Gastroesophageal sphincter (tissue), 4 donors: ENCODE data around the gene CD1E. TPM values are rescaled to one million over a fixed set of nuclear protein-coding genes. Genes with fewer than 3 reads are reported as not detected.

Source experiments
- ATAC-seq: fragments of 150-250 bp; one replicate; pipeline ENCODE4 v1.9.1; 2016; ENCODE audit warnings: mild to moderate bottlenecking, moderate library complexity
- H3K27ac ChIP-seq, 4 donors: fragments of 200-600 bp; sonication (generic) in 3 of 4; 1 replicate in 3 of 4; 2 replicates in 1 of 4; pipeline ENCODE4 v1.5.1; 2016 to 2019
- H3K27me3 ChIP-seq: fragments of 200-600 bp; sonication (generic); one replicate; pipeline ENCODE4 v1.5.1; 2019
- H3K36me3 ChIP-seq, 2 donors: fragments of 200-600 bp; sonication (generic); one replicate each; pipeline ENCODE4 v1.5.1; 2019; ENCODE audit warnings: control low read depth in 1 of 2
- H3K4me1 ChIP-seq, 3 donors: fragments of 200-600 bp; sonication (generic); 1 replicate in 2 of 3; 2 replicates in 1 of 3; pipeline ENCODE4 v1.5.1; 2016 to 2019; ENCODE audit warnings: control low read depth in 2 of 3
- H3K4me3 ChIP-seq, 2 donors: fragments of 200-600 bp; sonication (generic); one replicate each; pipeline ENCODE4 v1.5.1; 2019; ENCODE audit warnings: mild to moderate bottlenecking in 1 of 2, moderate library complexity in 1 of 2
- H3K9me3 ChIP-seq, 3 donors: fragments of 200-600 bp; sonication (generic); one replicate each; pipeline ENCODE4 v1.5.1; 2017 to 2019; ENCODE audit warnings: control low read depth in 2 of 3
- EP300 ChIP-seq: sonication (generic); formaldehyde crosslinking; IDR thresholded peaks from one replicate; pipeline ENCODE4 v1.6.1; 2017; ENCODE audit warnings: antibody characterized with exemption, mild to moderate bottlenecking
- POLR2A ChIP-seq, 2 donors: fragments of 450-650 bp; IDR thresholded peaks; one replicate each; pipeline ENCODE4 v1.6.1; 2017; ENCODE audit warnings: antibody characterized with exemption in 2 of 2, mild to moderate bottlenecking in 2 of 2, moderate library complexity in 1 of 2
- POLR2AphosphoS5 ChIP-seq: sonication (generic); formaldehyde crosslinking; IDR thresholded peaks from one replicate; pipeline ENCODE4 v1.6.1; 2017; ENCODE audit warnings: antibody characterized with exemption
- WGBS, 2 donors: methylation state at CpG; one replicate each; pipeline ENCODE4 v1.1.5; 2018; ENCODE audit warnings: low coverage in 1 of 2; 5-methylcytosine and 5-hydroxymethylcytosine counted together
- total RNA-seq, 4 donors: library from RNA; depleted of rRNA; stranded (reverse); fragments of >200 nt; gene quantifications; one replicate each; pipeline ENCODE4 v1.1.0, GENCODE V29; 2016
- TF ChIP-seq, protein P1 (sequence below), 4 experiments: fragments of 200-600 bp in 2 of 4; fragments of 450-650 bp in 2 of 4; sonication (generic) in 1 of 4; IDR thresholded peaks; one replicate each; pipeline ENCODE4 v1.5.1; 2017 to 2019; ENCODE audit warnings: antibody characterized with exemption in 4 of 4, mild to moderate bottlenecking in 2 of 4, moderate library complexity in 2 of 4

Gene CD1E
- total RNA-seq: under 1 TPM in 1 of 4 donors, not detected in 3; 0.49 TPM

GRCh38 chr1:158353303-158354075 lies at the start of gene CD1E:
TSS of gene CD1E (plus strand) at chr1:158353894. CDS start at chr1:158353989, 95 bp downstream.
- H3K9me3 ChIP-seq: no peaks in the 10 kb centered on the region
- no peaks in the 10 kb centered on the region for H3K27me3 ChIP-seq
- TF ChIP-seq POLR2AphosphoS5 (no peak), POLR2A (IDR thresholded peaks at IDR 0.05) (no peak), EP300 (no peak)
- TF ChIP-seq, protein P1, sequence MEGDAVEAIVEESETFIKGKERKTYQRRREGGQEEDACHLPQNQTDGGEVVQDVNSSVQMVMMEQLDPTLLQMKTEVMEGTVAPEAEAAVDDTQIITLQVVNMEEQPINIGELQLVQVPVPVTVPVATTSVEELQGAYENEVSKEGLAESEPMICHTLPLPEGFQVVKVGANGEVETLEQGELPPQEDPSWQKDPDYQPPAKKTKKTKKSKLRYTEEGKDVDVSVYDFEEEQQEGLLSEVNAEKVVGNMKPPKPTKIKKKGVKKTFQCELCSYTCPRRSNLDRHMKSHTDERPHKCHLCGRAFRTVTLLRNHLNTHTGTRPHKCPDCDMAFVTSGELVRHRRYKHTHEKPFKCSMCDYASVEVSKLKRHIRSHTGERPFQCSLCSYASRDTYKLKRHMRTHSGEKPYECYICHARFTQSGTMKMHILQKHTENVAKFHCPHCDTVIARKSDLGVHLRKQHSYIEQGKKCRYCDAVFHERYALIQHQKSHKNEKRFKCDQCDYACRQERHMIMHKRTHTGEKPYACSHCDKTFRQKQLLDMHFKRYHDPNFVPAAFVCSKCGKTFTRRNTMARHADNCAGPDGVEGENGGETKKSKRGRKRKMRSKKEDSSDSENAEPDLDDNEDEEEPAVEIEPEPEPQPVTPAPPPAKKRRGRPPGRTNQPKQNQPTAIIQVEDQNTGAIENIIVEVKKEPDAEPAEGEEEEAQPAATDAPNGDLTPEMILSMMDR (IDR thresholded peaks at IDR 0.05): no peak
- H3K4me3 ChIP-seq: no peak within 1 kb of the TSS
- no peaks in the 10 kb centered on the region for H3K4me1 ChIP-seq
- WGBS, 2 donors: 36 to 46% methylated on average over 6 of the region's 6 CpGs
- no peak for ATAC-seq
- H3K27ac ChIP-seq: no peak within 1 kb of the TSS
- no peaks in the 10 kb centered on the region for H3K36me3 ChIP-seq

DNA sequence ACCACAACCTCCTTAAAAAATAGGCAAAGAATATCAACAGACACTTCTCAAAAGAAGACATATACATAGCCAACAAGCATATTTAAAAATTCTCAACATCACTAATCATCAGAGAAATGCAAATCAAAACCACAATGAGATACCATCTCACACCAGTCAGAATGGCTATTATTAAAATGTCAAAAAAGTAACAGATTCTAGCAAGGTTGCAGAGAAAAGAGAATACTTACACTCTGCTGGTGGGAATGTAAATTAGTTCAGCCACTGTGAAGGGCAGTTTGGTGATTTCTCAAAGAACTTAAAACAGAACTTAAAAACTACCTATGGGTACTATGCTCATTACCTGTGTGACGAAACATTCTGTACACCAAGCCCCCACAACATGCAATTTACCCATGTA lies 43.1 kb upstream of the CD1E start:
- no peak for ATAC-seq

DNA sequence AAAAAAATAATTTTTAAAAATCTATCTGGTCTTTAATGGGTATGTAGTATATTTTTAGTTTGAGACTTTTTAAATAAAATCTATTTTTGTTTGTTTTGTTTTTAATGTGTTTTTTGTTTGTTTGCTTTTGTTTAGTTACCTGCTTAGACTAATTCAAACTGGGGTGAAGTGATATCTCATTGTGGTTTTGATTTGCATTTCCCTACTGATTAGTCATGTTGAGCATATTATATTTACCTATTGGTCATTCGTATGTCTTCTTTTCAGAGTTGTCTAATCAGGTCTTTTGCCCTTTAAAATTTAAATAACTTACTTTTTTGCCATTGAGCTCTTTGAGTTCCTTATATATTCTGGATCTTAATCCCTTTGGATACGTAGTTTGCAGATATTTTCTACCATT lies 42.6 kb upstream of the CD1E start:
- Histone ChIP-seq H3K27me3 (no peaks in the 10 kb centered on the region), H3K4me1 (no peaks in the 10 kb centered on the region), H3K27ac (no peak overlapping the region), H3K9me3 (peaks cover 0 to 47% (median 0%) of the 10 kb centered on the region in 3 donors), H3K4me3 (no peak overlapping the region), H3K36me3 (no peaks in the 10 kb centered on the region)
- TF ChIP-seq POLR2AphosphoS5 (no peak), EP300 (no peak)
- TF ChIP-seq, protein P1 (IDR thresholded peaks at IDR 0.05): no peak
- WGBS, 2 donors: 63 to 67% methylated on average over 2 of the region's 2 CpGs
- ATAC-seq: no peak

More for the DNA sequence above, 43.1 kb upstream of the CD1E start:
- Histone ChIP-seq H3K27ac (no peak overlapping the region), H3K4me3 (no peak overlapping the region), H3K27me3 (no peaks in the 10 kb centered on the region), H3K9me3 (peaks cover 0 to 47% (median 0%) of the 10 kb centered on the region in 3 donors), H3K36me3 (no peaks in the 10 kb centered on the region), H3K4me1 (no peaks in the 10 kb centered on the region)
- TF ChIP-seq, protein P1 (IDR thresholded peaks at IDR 0.05): no peak
- TF ChIP-seq EP300: no peak
- TF ChIP-seq POLR2A (IDR thresholded peaks at IDR 0.05): no peak
- no peak for TF ChIP-seq POLR2AphosphoS5
- 60 to 91% methylated on average over 1 of the region's 1 CpG for WGBS, 2 donors

DNA sequence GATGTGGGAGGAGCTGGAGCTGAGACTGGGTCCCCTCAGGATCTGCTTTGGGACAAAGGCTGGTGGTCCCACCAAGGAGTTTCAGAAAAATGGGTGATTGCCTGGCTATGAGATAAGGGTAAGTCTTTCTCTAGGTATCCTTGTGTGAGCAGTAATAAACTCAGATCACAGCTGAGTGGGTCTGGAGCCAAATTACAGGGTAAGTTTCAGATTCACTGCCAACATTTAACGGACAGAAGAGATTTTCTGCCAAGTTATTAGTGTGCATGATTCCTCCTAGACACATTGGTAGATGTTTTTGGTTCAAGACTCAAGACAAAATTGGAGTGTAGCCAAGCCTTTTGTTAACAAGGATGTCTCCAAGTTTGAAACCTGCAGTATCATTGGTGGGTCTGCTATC lies 29.8 kb upstream of the CD1E start:
- H3K27me3 ChIP-seq: no peaks in the 10 kb centered on the region
- no peak overlapping the region for H3K27ac ChIP-seq
- H3K9me3 ChIP-seq: peaks cover 0 to 16% (median 0%) of the 10 kb centered on the region in 3 donors
- TF ChIP-seq, protein P1 (IDR thresholded peaks at IDR 0.05): no peak
- TF ChIP-seq EP300 (no peak), POLR2A (IDR thresholded peaks at IDR 0.05) (no peak), POLR2AphosphoS5 (no peak)
- no peaks in the 10 kb centered on the region for H3K4me1 ChIP-seq
- WGBS, 2 donors: 55% methylated on average over 1 of the region's 1 CpG; no CpG with 5 or more reads in 1 of the 2 donors
- no peak overlapping the region for H3K4me3 ChIP-seq
- no peaks in the 10 kb centered on the region for H3K36me3 ChIP-seq
- no peak for ATAC-seq

GRCh38 chr1:158324395-158324794 lies 29.3 kb upstream of the CD1E start:
- Histone ChIP-seq H3K27me3 (no peaks in the 10 kb centered on the region), H3K9me3 (peaks cover 0 to 16% (median 0%) of the 10 kb centered on the region in 3 donors), H3K36me3 (no peaks in the 10 kb centered on the region), H3K4me3 (no peak overlapping the region), H3K4me1 (no peaks in the 10 kb centered on the region), H3K27ac (no peak overlapping the region)
- TF ChIP-seq POLR2AphosphoS5: no peak
- no peak for TF ChIP-seq POLR2A (IDR thresholded peaks at IDR 0.05)
- TF ChIP-seq EP300: no peak
- TF ChIP-seq, protein P1 (IDR thresholded peaks at IDR 0.05): no peak
- 72 to 87% methylated on average over 4 of the region's 4 CpGs for WGBS, 2 donors
- ATAC-seq: no peak
